Osteocyte (in vitro differentiated cells): ENCODE measurements around the gene MPG. TPM values are rescaled to one million over a fixed set of nuclear protein-coding genes. Genes with fewer than 3 reads are reported as not detected.

Source experiments
- DNase-seq: peaks from one replicate; pipeline ENCODE4 v3.0.0; 2021; ENCODE audit warnings: mixed read lengths; ENCODE audit not compliant: unreplicated experiment; ENCODE audit errors: extremely low spot score
- H3K27ac Mint-ChIP-seq: one replicate; pipeline ENCODE4 v1.8.0; 2021; ENCODE audit warnings: mild to moderate bottlenecking, mixed read lengths; ENCODE audit not compliant: unreplicated experiment
- H3K27me3 Mint-ChIP-seq: one replicate; pipeline ENCODE4 v1.8.0; 2021; ENCODE audit warnings: mixed read lengths; ENCODE audit not compliant: unreplicated experiment
- H3K36me3 Mint-ChIP-seq: one replicate; pipeline ENCODE4 v1.8.0; 2021; ENCODE audit warnings: mixed read lengths; ENCODE audit not compliant: unreplicated experiment
- H3K4me1 Mint-ChIP-seq: one replicate; pipeline ENCODE4 v1.8.0; 2021; ENCODE audit warnings: mixed read lengths; ENCODE audit not compliant: unreplicated experiment
- H3K4me3 Mint-ChIP-seq: one replicate; pipeline ENCODE4 v1.8.0; 2021; ENCODE audit warnings: mild to moderate bottlenecking, moderate library complexity, mixed read lengths; ENCODE audit not compliant: unreplicated experiment
- H3K9me3 Mint-ChIP-seq: one replicate; pipeline ENCODE4 v1.8.0; 2021; ENCODE audit warnings: mixed read lengths; ENCODE audit not compliant: unreplicated experiment
- total RNA-seq: library from RNA; stranded (reverse); gene quantifications from 2 replicates; pipeline ENCODE4 v1.2.1, GENCODE V29; 2021
- TF ChIP-seq, protein P1 (sequence below): fragments of 200-600 bp; sonication (generic); IDR thresholded peaks from 2 replicates; pipeline ENCODE4 v1.5.0; 2021; ENCODE audit warnings: antibody characterized with exemption, mild to moderate bottlenecking, moderate library complexity

MPG gene
- total RNA-seq, 1 donor from 2014 or later: 71.6 TPM

- DNase-seq: no peak
- Mint-ChIP-seq H3K27ac (peak overlapping the region; percentile 47), H3K4me1 (peaks cover 46% of the 10 kb centered on the region), H3K36me3 (peaks cover 4% of the 10 kb centered on the region), H3K27me3 (no peaks in the 10 kb centered on the region), H3K4me3 (no peak overlapping the region), H3K9me3 (no peaks in the 10 kb centered on the region)
- TF ChIP-seq, protein P1, sequence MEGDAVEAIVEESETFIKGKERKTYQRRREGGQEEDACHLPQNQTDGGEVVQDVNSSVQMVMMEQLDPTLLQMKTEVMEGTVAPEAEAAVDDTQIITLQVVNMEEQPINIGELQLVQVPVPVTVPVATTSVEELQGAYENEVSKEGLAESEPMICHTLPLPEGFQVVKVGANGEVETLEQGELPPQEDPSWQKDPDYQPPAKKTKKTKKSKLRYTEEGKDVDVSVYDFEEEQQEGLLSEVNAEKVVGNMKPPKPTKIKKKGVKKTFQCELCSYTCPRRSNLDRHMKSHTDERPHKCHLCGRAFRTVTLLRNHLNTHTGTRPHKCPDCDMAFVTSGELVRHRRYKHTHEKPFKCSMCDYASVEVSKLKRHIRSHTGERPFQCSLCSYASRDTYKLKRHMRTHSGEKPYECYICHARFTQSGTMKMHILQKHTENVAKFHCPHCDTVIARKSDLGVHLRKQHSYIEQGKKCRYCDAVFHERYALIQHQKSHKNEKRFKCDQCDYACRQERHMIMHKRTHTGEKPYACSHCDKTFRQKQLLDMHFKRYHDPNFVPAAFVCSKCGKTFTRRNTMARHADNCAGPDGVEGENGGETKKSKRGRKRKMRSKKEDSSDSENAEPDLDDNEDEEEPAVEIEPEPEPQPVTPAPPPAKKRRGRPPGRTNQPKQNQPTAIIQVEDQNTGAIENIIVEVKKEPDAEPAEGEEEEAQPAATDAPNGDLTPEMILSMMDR: no peak
These were observed 10.7 kb upstream of the MPG start for GRCh38 chr16:67183-67791.

- H3K4me1 Mint-ChIP-seq: peaks cover 50% of the 10 kb centered on the region
- H3K27me3 Mint-ChIP-seq: no peaks in the 10 kb centered on the region
- peaks cover 4% of the 10 kb centered on the region for H3K36me3 Mint-ChIP-seq
- no peak overlapping the region for H3K4me3 Mint-ChIP-seq
- no peak for DNase-seq
- TF ChIP-seq, protein P1: no peak
- peak overlapping the region; percentile 66 for H3K27ac Mint-ChIP-seq
- no peaks in the 10 kb centered on the region for H3K9me3 Mint-ChIP-seq
These were observed 9.9 kb upstream of the MPG start for GRCh38 chr16:67884-68789.

DNA sequence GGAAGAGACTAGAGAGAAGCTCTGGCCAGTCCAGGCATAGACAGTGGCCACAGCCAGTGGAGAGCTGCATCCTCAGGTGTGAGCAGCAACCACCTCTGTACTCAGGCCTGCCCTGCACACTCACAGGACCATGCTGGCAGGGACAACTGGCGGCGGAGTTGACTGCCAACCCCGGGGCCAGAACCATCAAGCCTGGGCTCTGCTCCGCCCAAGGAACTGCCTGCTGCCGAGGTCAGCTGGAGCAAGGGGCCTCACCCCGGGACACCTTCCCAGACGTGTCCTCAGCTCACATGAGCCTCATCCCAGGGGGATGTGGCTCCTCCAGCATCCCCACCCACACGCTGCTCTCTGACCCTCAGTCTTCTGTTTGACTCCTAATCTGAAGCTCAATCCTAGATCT is 8.8 kb upstream of the MPG start:
- no peaks in the 10 kb centered on the region for H3K27me3 Mint-ChIP-seq
- H3K4me3 Mint-ChIP-seq: peak overlapping the region; percentile 18
- TF ChIP-seq, protein P1: no peak
- peaks cover 60% of the 10 kb centered on the region for H3K4me1 Mint-ChIP-seq
- no peaks in the 10 kb centered on the region for H3K9me3 Mint-ChIP-seq
- H3K27ac Mint-ChIP-seq: peak overlapping the region; percentile 75
- H3K36me3 Mint-ChIP-seq: peaks cover 2% of the 10 kb centered on the region
- DNase-seq: no peak

DNA sequence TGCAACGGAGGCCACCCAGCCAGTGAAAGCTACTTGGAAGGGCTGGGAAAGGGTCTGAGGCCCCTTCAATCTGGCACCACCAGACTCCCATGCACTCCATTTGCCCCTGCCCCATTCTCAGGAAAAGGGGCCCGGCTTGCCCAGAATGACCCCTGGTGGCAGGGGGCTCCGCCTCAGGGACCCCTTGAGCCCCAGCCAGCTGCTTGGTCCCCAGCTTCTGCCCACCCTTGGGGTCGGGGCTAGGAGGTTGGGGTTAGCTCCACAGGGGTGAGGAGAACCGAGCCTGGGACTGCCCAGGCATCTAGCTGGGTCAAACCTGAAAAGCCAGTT is 6.8 kb upstream of the MPG start:
- Mint-ChIP-seq H3K4me1 (peaks cover 72% of the 10 kb centered on the region), H3K9me3 (no peaks in the 10 kb centered on the region), H3K27me3 (no peaks in the 10 kb centered on the region), H3K36me3 (no peaks in the 10 kb centered on the region), H3K27ac (peak overlapping the region; percentile 90), H3K4me3 (peak overlapping the region; percentile 82)
- no peak for DNase-seq
- TF ChIP-seq, protein P1: no peak
